ENCODE data around the gene ZNF263. TPM values are rescaled to one million over a fixed set of nuclear protein-coding genes. Genes with fewer than 3 reads are reported as not detected.

Gene ZNF263
- total and polyA plus RNA-seq, 4 donors: 13.4 to 48.4 (median 25.6) TPM

DNA sequence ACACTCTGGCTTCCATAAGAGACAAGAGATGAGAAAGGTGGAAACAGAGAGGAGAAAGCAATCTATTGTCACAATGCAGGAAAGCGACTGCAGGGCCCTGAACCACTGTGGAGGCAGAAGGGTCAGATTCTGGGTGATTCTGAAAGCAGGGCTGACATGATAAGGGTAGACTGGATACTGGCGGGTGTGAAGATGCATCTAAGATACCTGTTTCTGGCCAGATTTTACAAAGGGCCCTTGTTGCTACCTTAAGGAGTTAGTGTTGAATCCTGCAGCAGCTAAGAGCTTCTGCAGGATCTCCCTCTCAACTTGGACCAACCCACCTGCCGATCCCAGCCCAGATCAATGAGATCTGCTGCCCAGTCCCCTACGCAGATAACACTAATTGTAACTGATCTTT lies 20.8 kb upstream of the ZNF263 start:
- peaks cover 0 to 2% (median 0%) of the 10 kb centered on the region in 4 donors for H3K36me3 ChIP-seq (ENCODE audit: control insufficient read depth in 4 of 4, insufficient read depth in 4 of 4, low read length in 4 of 4)
- ATAC-seq (ENCODE audit: insufficient read depth, low FRiP score) (no peak), DNase-seq (no peak)
- H3K9ac ChIP-seq (ENCODE audit: insufficient read depth in 1 of 2, low read length in 2 of 2): no peak overlapping the region
- TF ChIP-seq, protein P1, sequence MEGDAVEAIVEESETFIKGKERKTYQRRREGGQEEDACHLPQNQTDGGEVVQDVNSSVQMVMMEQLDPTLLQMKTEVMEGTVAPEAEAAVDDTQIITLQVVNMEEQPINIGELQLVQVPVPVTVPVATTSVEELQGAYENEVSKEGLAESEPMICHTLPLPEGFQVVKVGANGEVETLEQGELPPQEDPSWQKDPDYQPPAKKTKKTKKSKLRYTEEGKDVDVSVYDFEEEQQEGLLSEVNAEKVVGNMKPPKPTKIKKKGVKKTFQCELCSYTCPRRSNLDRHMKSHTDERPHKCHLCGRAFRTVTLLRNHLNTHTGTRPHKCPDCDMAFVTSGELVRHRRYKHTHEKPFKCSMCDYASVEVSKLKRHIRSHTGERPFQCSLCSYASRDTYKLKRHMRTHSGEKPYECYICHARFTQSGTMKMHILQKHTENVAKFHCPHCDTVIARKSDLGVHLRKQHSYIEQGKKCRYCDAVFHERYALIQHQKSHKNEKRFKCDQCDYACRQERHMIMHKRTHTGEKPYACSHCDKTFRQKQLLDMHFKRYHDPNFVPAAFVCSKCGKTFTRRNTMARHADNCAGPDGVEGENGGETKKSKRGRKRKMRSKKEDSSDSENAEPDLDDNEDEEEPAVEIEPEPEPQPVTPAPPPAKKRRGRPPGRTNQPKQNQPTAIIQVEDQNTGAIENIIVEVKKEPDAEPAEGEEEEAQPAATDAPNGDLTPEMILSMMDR (IDR thresholded peaks at IDR 0.05; ENCODE audit: control extremely low read depth, extremely low read depth): no peak
- no peak overlapping the region for H3K27ac ChIP-seq (ENCODE audit: low read depth in 1 of 2, low read length in 1 of 2)
- H3K4me1 ChIP-seq (ENCODE audit: control insufficient read depth in 5 of 5, insufficient read depth in 5 of 5, low read length in 5 of 5): peaks cover 0 to 6% (median 3%) of the 10 kb centered on the region in 5 donors
- 94 to 97% methylated on average over 4 of the region's 4 CpGs for WGBS, 2 donors
- H3K27me3 ChIP-seq (ENCODE audit: control insufficient read depth in 3 of 3, insufficient read depth in 3 of 3, low read length in 2 of 3): no peaks in the 10 kb centered on the region
- peaks cover 0 to 6% (median 0%) of the 10 kb centered on the region in 4 donors for H3K9me3 ChIP-seq (ENCODE audit: control insufficient read depth in 4 of 4, insufficient read depth in 3 of 4, low read length in 3 of 4)
- no peak overlapping the region for H3K4me3 ChIP-seq

- peak; percentile 99 for DNase-seq
- H3K27me3 ChIP-seq (ENCODE audit: control insufficient read depth in 3 of 3, insufficient read depth in 3 of 3, low read length in 2 of 3): no peaks in the 10 kb centered on the region
- ATAC-seq (ENCODE audit: insufficient read depth, low FRiP score): peak; percentile 94
- H3K4me3 ChIP-seq: peak overlapping the region; percentile 80
- peaks cover 0 to 2% (median 0%) of the 10 kb centered on the region in 4 donors for H3K36me3 ChIP-seq (ENCODE audit: control insufficient read depth in 4 of 4, insufficient read depth in 4 of 4, low read length in 4 of 4)
- H3K4me1 ChIP-seq (ENCODE audit: control insufficient read depth in 5 of 5, insufficient read depth in 5 of 5, low read length in 5 of 5): peaks cover 0 to 6% (median 3%) of the 10 kb centered on the region in 5 donors
- H3K27ac ChIP-seq (ENCODE audit: low read depth in 1 of 2, low read length in 1 of 2): peak overlapping the region; percentile 87 to 99
- WGBS, 2 donors: 1 to 3% methylated on average over 77 of the region's 77 CpGs
- peaks cover 0 to 6% (median 0%) of the 10 kb centered on the region in 4 donors for H3K9me3 ChIP-seq (ENCODE audit: control insufficient read depth in 4 of 4, insufficient read depth in 3 of 4, low read length in 3 of 4)
- TF ChIP-seq, protein P1 (IDR thresholded peaks at IDR 0.05; ENCODE audit: control extremely low read depth, extremely low read depth): no peak
- peak overlapping the region in 1 of 2 donors; percentile 73 for H3K9ac ChIP-seq (ENCODE audit: insufficient read depth in 1 of 2, low read length in 2 of 2)
These were observed 18.9 kb upstream of the ZNF263 start for GRCh38 chr16:3264137-3265036.

- Histone ChIP-seq H3K4me3 (no peak overlapping the region), H3K27ac (ENCODE audit: low read depth in 1 of 2, low read length in 1 of 2) (no peak overlapping the region), H3K4me1 (ENCODE audit: control insufficient read depth in 5 of 5, insufficient read depth in 5 of 5, low read length in 5 of 5) (peaks cover 0 to 6% (median 3%) of the 10 kb centered on the region in 5 donors), H3K9ac (ENCODE audit: insufficient read depth in 1 of 2, low read length in 2 of 2) (no peak overlapping the region), H3K9me3 (ENCODE audit: control insufficient read depth in 4 of 4, insufficient read depth in 3 of 4, low read length in 3 of 4) (peaks cover 0 to 6% (median 0%) of the 10 kb centered on the region in 4 donors), H3K27me3 (ENCODE audit: control insufficient read depth in 3 of 3, insufficient read depth in 3 of 3, low read length in 2 of 3) (no peaks in the 10 kb centered on the region), H3K36me3 (ENCODE audit: control insufficient read depth in 4 of 4, insufficient read depth in 4 of 4, low read length in 4 of 4) (peaks cover 0 to 2% (median 0%) of the 10 kb centered on the region in 4 donors)
- 80 to 82% methylated on average over 5 of the region's 5 CpGs for WGBS, 2 donors
- TF ChIP-seq, protein P1 (IDR thresholded peaks at IDR 0.05; ENCODE audit: control extremely low read depth, extremely low read depth): no peak
- no peak for ATAC-seq (ENCODE audit: insufficient read depth, low FRiP score)
- DNase-seq: peak; percentile 20 to 43 (median 25)
These were observed 16.3 kb upstream of the ZNF263 start for GRCh38 chr16:3266873-3267537.
